Heart left ventricle (tissue), 16 donors: ENCODE data around the gene KRTAP9-7. TPM values are rescaled to one million over a fixed set of nuclear protein-coding genes. Genes with fewer than 3 reads are reported as not detected.

Experiments
- ATAC-seq, 4 donors: fragments of 200-7000 bp; cut with Tn5 transposase; one replicate each; pipeline ENCODE4 v1.9.1; 2020 to 2022; ENCODE audit warnings: moderate library complexity in 4 of 4, mild to moderate bottlenecking in 3 of 4, moderate number of reproducible peaks in 1 of 4
- DNase-seq, 5 donors: peaks; one replicate each; pipeline ENCODE4 v3.0.0-alpha.2; 2020
- H3K27ac ChIP-seq, 12 donors: fragments of 200-600 bp; sonication (generic) in 4 of 12; one replicate each; pipeline versions ENCODE4 v1.5.0 to v1.8.0; 2016 to 2022; ENCODE audit warnings: mild to moderate bottlenecking in 2 of 12
- H3K27me3 ChIP-seq, 9 donors: fragments of 200-600 bp; sonication (generic) in 2 of 9; one replicate each; pipeline versions ENCODE4 v1.5.1 to v1.8.0; 2016 to 2022; ENCODE audit warnings: mild to moderate bottlenecking in 3 of 9
- H3K36me3 ChIP-seq, 9 donors: fragments of 200-600 bp; sonication (generic) in 2 of 9; one replicate each; pipeline versions ENCODE4 v1.5.0 to v1.8.0; 2018 to 2022; ENCODE audit warnings: mild to moderate bottlenecking in 2 of 9
- H3K4me1 ChIP-seq, 12 donors: fragments of 200-600 bp; sonication (generic) in 4 of 12; one replicate each; pipeline versions ENCODE4 v1.5.0 to v1.8.0; 2016 to 2022; ENCODE audit warnings: mild to moderate bottlenecking in 3 of 12
- H3K4me3 ChIP-seq, 12 donors: fragments of 200-600 bp; sonication (generic) in 4 of 12; one replicate each; pipeline versions ENCODE4 v1.5.0 to v1.8.0; 2017 to 2022; ENCODE audit warnings: mild to moderate bottlenecking in 9 of 12, moderate library complexity in 4 of 12
- H3K9me3 ChIP-seq, 12 donors: fragments of 200-600 bp; sonication (generic) in 4 of 12; one replicate each; pipeline versions ENCODE4 v1.5.0 to v1.8.0; 2016 to 2022; ENCODE audit warnings: mild to moderate bottlenecking in 1 of 12
- CTCF ChIP-seq, 12 donors: fragments of 200-600 bp; sonication (generic) in 4 of 12; IDR thresholded peaks; one replicate each; pipeline versions ENCODE4 v1.5.0 to v1.8.0; 2018 to 2022; ENCODE audit warnings: antibody characterized with exemption in 12 of 12, mild to moderate bottlenecking in 5 of 12
- POLR2A ChIP-seq, 2 donors: fragments of 450-650 bp; IDR thresholded peaks; one replicate each; pipeline ENCODE4 v1.6.1; 2017; ENCODE audit warnings: antibody characterized with exemption in 2 of 2, mild to moderate bottlenecking in 2 of 2, moderate library complexity in 2 of 2
- WGBS, 4 donors: extraction: QIAGEN DNeasy Blood & Tissue Kit in 2 of 4; methylation state at CpG; one replicate each; pipeline versions ENCODE4 v1.1.5 to v1.1.7; 2013 to 2018; 5-methylcytosine and 5-hydroxymethylcytosine counted together
- intact Hi-C, 10 donors: fragments of 100-400 bp; cut with DNase I; formaldehyde crosslinking; loops; one replicate each; pipeline versions ENCODE4 v1.11.1 to v1.14.2; 2022
- polyA plus RNA-seq, 2 donors: library from polyadenylated mRNA; stranded (reverse); fragments of 200-250 nt; gene quantifications; one replicate each; pipeline ENCODE4 v1.2.3, GENCODE V29; 2013
- total RNA-seq, 9 donors: library from RNA; depleted of rRNA in 2 of 9; stranded (reverse); fragments of >200 nt in 2 of 9; fragmentation: NEBNext Ultra II Directional in 3 of 9; extraction: Animal tissue kit (Norgen Biotek cat#: 25700) in 3 of 9; gene quantifications; one replicate each; pipeline versions ENCODE4 v1.1.0 to v1.2.4, GENCODE V29; 2016 to 2023
- donor health status: ischemic (EF 13 %, LVEDD 7.1; RV severe dilation, severe dysfunction).
- donor health status: healthy with polysubstance abuse.
- donor health status: DM: no; HTN: yes; CAD: no.
- donor health status: DM: no; HTN: no; CAD: no.
- donor health status: ischemic (EF 25% LVEDD 6.9; RV normal size, moderate dysfunction).
- donor health status: ischemic (EF 25% LVEDD 5.7; RV mildly dilated, moderate dysfunction).
- donor health status: healthy.
- donor health status: DM: yes; HTN: yes; CAD: no.
- donor health status: ischemic (EF 35%, LVEDD 5.7; RV mildly dilated, moderate dysfunction).
- donor health status: nonischemic (EF 11% LVEDD 7.7; RV severe dilation, severe dysfunction).
- donor health status: DM: yes; HTN: yes; CAD: no.
- donor health status: PGD.
- donor health status: ischemic (EF 29% LVEDD 5.4; RV normal size, mild dysfunction).
- donor health status: nonischemic (EF 23%, LVEDD 6.1; RV moderate dilation, normal function).

Gene KRTAP9-7
- total and polyA plus RNA-seq, 11 donors, result not detected

GRCh38 chr17:41301916-41302901 is 26.7 kb downstream of the KRTAP9-7 start, which contains the start of gene KRTAP29-1:
KRTAP29-1 (minus strand) TSS chr17:41302851; CDS start chr17:41302851, 0 bp downstream.
- Histone ChIP-seq H3K36me3 (no peaks in the 10 kb centered on the region), H3K4me3 (no peak within 1 kb of the TSS), H3K27me3 (peaks cover 0 to 2% (median 0%) of the 10 kb centered on the region in 9 donors), H3K4me1 (peaks cover 0 to 13% (median 0%) of the 10 kb centered on the region in 12 donors), H3K27ac (peak within 1 kb of the TSS in 2 of 12 donors; percentile 10 to 45), H3K9me3 (peaks cover 0 to 10% (median 0%) of the 10 kb centered on the region in 12 donors)
- 36 to 45% (median 44%) methylated on average over 10 to 11 of the region's 11 CpGs for WGBS, 4 donors
- intact Hi-C loops, result loop anchor here in 2 of 10 donors (2.0 to 10.0 kb wide), 2 partner anchors 163 kb away; partner anchors contain the start of gene KRT32 (in 1 of the 2)
- DNase-seq (peak; percentile 48 to 84 (median 73)), ATAC-seq (peak; percentile 96 to 97 (median 96))
- no peak for TF ChIP-seq CTCF (IDR thresholded peaks at IDR 0.05)
- no peak for TF ChIP-seq POLR2A (IDR thresholded peaks at IDR 0.05)

- H3K36me3 ChIP-seq, result no peaks in the 10 kb centered on the region
- H3K9me3 ChIP-seq, result peaks cover 0 to 10% (median 0%) of the 10 kb centered on the region in 12 donors
- 73 to 81% (median 77%) methylated on average over 4 of the region's 4 CpGs for WGBS, 4 donors
- no peak overlapping the region for H3K4me3 ChIP-seq
- H3K27me3 ChIP-seq, result peaks cover 0 to 2% (median 0%) of the 10 kb centered on the region in 9 donors
- DNase-seq (no peak), ATAC-seq (no peak)
- TF ChIP-seq CTCF (IDR thresholded peaks at IDR 0.05) (no peak), POLR2A (IDR thresholded peaks at IDR 0.05) (no peak)
- peak overlapping the region in 1 of 12 donors; percentile 29 for H3K27ac ChIP-seq
- peaks cover 0 to 18% (median under 1%) of the 10 kb centered on the region in 12 donors for H3K4me1 ChIP-seq
- intact Hi-C loops, result loop anchor here in 2 of 10 donors (2.0 to 10.0 kb wide), 2 partner anchors 162 kb away; partner anchors contain the start of gene KRT32 (in 1 of the 2)
Measured at GRCh38 chr17:41302981-41303380, 27.5 kb downstream of the KRTAP9-7 start.

- Histone ChIP-seq H3K27ac (no peak overlapping the region), H3K36me3 (no peaks in the 10 kb centered on the region), H3K4me3 (no peak overlapping the region), H3K4me1 (peaks cover 0 to 26% (median 1%) of the 10 kb centered on the region in 12 donors), H3K9me3 (peaks cover 0 to 10% (median 0%) of the 10 kb centered on the region in 12 donors), H3K27me3 (peaks cover 0 to 2% (median 0%) of the 10 kb centered on the region in 9 donors)
- no peak for ATAC-seq
- 82 to 87% (median 83%) methylated on average over 12 of the region's 12 CpGs for WGBS, 4 donors
- no peak for DNase-seq
- intact Hi-C loops, result loop anchor here in 1 of 10 donors (10.0 kb wide), 1 partner anchor 161 kb away; the partner anchor contains the start of gene KRT32
- no peak for TF ChIP-seq CTCF (IDR thresholded peaks at IDR 0.05)
- TF ChIP-seq POLR2A (IDR thresholded peaks at IDR 0.05), result no peak
Measured at GRCh38 chr17:41304091-41304490, 28.6 kb downstream of the KRTAP9-7 start.
